VCaP (cell line): ENCODE results near the gene CADM2.

Experiments
- H3K27ac ChIP-seq: fragments of 450-650 bp; 2 replicates; pipeline ENCODE4 v1.5.1; 2017
- TF ChIP-seq, protein P1 (sequence below): fragments of 450-650 bp; conservative IDR thresholded peaks from 2 replicates; pipeline ENCODE4 v1.5.1; 2017; ENCODE audit warnings: mild to moderate bottlenecking, moderate library complexity

The CADM2 gene

DNA sequence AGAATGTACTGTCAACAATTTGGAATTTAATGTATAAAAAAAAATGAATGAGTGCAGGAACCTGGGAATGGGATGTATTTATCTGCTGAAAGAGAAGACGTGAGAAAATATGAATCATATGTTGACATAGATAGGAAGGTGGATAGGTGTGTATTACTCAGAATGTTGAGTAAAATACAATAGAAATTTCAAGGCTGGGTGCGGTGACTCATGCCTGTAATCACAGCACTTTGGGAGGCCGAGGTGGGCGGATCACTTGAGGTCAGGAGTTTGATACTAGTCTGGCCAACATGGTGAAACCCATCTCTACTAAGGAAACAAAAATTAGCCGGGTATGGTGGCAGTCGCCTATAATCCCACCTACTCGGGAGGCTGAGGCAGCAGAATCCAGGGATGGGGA lies 202.8 kb downstream of the CADM2 start:
- TF ChIP-seq, protein P1, sequence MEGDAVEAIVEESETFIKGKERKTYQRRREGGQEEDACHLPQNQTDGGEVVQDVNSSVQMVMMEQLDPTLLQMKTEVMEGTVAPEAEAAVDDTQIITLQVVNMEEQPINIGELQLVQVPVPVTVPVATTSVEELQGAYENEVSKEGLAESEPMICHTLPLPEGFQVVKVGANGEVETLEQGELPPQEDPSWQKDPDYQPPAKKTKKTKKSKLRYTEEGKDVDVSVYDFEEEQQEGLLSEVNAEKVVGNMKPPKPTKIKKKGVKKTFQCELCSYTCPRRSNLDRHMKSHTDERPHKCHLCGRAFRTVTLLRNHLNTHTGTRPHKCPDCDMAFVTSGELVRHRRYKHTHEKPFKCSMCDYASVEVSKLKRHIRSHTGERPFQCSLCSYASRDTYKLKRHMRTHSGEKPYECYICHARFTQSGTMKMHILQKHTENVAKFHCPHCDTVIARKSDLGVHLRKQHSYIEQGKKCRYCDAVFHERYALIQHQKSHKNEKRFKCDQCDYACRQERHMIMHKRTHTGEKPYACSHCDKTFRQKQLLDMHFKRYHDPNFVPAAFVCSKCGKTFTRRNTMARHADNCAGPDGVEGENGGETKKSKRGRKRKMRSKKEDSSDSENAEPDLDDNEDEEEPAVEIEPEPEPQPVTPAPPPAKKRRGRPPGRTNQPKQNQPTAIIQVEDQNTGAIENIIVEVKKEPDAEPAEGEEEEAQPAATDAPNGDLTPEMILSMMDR: no peak
- no peak overlapping the region for H3K27ac ChIP-seq

DNA sequence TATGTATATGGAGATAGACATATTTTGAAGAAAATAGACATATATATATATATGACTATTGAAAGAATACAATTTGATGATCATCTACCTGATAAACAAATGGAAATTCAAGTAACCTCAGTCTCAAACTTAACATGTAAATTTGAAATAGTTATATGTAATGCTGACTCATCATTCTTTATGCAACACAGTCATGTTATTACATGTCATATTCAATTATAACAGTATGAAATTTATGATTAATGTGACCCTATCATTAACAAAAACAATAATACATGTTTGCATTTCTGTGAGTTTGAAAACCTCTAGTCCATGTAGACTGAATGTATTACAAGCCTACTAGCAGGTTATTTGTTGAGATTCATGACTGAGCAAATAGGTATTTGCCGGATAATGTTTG lies 204.1 kb downstream of the CADM2 start:
- no peak overlapping the region for H3K27ac ChIP-seq
- TF ChIP-seq, protein P1: no peak

DNA sequence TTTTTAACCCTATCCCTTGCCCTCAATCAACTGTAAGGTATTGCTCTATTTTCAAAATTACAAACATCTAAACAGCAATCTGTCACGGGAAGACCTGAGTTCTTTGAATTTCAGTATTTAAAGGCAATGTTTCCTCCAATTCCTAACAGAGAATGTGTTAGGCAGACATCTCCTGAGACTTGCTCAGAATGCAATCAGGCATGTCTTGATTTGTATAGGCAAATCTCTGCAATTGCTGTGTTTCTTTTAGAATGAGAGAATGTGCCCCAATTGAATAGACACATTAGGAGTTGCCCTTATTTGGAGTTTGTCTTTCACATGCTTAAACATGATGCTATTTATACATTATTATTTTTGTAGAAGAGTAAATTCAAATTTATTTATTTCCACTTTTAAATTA lies 205.6 kb downstream of the CADM2 start:
- H3K27ac ChIP-seq: no peak overlapping the region
- TF ChIP-seq, protein P1: no peak

DNA sequence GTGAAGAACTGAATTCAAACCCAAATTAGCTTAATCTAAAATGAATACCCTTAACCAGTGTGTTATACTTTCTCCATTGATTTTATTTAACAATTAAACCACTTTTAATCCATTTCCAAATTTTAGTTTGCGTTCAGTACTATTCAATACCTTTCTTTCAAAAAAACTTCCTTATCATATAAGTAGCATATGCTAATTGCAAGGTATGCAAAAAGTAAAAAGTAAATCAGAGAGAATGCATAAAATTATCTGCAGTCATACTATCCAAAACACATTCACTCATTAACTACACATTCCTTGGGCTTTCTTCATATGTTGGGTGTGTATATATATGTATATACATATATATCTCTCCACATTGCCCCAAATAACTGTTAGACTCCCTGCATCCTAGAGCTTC lies 208.8 kb downstream of the CADM2 start:
- no peak overlapping the region for H3K27ac ChIP-seq
- TF ChIP-seq, protein P1: no peak

DNA sequence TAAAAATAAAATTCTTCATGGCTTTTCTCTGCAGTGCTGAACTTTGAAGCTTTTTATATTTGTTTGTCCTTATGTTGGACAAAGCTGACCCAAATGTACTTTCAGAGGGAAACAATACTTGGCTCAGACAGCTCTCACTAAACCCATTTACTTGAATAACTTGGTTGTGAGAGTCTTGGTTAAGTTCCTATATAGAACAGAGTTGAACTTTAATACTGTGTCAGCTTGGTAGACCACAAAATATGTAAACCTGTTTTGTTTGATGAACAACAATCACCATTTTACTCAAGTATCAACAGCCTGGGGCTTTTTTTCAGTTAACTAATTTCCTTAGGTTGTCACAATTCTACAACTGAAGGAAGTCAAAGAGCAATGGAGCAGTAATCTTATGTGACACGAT lies 211.9 kb downstream of the CADM2 start:
- H3K27ac ChIP-seq: no peak overlapping the region
- TF ChIP-seq, protein P1: no peak

DNA sequence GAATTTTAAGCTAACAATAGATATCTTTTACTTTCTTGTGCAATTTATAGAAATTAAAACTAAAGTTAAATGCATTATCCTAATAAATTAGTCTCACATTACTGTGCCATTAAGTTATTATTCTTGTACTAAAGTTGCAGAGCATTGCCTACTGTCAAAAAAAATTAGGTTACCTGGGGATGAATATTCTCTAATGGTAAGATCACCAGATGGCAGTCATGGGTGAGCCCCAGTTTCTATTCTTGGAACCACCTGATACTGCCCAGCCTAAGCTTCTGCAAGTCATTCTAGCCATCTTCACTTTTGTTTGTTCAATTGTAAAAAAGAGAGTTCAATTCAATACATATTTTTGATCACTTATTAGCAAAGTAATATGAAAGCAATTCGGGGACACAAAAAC lies 213.2 kb downstream of the CADM2 start:
- H3K27ac ChIP-seq: no peak overlapping the region
- TF ChIP-seq, protein P1: no peak

DNA sequence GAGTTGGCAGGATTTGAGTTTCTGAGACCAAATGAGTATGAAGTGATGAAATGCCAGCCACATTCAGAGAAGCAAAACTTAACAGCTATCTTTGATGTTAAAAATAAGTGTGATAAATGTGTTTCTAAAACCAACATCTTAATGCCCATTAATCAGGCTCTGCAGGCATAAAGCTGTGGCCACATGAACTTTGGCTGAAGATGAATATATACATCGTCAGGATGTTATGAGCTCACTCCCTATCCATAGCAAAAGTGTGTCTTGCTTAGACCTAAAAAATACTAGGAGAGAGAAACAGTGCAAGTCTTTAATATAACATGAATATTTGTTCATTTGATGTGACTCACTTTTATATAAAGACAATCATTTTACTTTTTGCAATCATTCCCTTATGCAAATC lies 218.0 kb downstream of the CADM2 start:
- H3K27ac ChIP-seq: no peak overlapping the region
- TF ChIP-seq, protein P1: no peak
